CD4-positive, alpha-beta T cell treated with Interleukin-17A for 4 hours (primary cell): ENCODE results near the gene CCDC148.
A peak's percentile ranks its signal among the peaks of the same experiment; 100 is the strongest.
"Not testable (repeated sequence)": the region's sequence is repeated elsewhere in the genome, so short reads cannot be mapped to it uniquely, and the experiment has no call there.

ENCODE experiments used
- DNase-seq: peaks from one replicate; pipeline ENCODE4 v3.0.0-alpha.2; 2020; ENCODE audit warnings: mixed read lengths

CCDC148 gene

DNA sequence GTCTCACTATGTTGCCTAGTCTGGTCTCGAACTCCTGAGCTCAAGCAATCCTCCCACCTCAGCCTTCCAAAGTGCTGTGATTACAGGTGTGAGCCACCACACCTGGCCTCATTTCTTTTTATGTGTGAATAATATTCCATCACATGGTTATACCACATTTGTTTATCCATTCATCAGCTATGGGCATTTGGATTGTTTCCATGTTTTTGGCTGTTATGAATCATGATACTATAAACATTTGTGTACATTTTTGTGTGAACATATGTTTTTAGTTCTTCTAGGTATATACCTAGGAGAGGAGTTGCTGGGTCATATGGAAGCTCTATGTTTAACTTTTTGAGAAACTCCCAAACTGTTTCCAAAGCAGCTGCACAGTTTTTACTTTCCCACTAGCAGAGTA lies 24.6 kb upstream of the CCDC148 start:
- DNase-seq, result no peak

DNA sequence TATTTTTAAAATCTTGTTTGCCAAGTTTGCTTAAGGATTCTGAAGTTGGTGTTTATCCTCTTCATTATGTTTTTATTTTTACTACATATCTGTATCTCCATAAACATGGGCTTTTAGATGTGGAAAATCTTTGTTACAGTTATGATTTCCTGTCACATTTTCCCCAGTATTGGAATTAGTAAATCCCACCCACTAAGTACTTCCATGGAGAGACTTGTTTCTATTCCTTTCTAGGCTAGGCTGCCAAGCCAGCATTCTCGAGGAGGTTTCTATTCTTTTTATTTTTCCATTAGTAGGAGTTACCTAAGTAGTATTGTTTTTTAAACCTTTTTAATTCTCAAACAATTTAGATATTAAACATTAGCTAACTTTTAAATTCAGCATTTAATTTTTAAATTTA lies 22.3 kb upstream of the CCDC148 start:
- DNase-seq, result no peak

DNA sequence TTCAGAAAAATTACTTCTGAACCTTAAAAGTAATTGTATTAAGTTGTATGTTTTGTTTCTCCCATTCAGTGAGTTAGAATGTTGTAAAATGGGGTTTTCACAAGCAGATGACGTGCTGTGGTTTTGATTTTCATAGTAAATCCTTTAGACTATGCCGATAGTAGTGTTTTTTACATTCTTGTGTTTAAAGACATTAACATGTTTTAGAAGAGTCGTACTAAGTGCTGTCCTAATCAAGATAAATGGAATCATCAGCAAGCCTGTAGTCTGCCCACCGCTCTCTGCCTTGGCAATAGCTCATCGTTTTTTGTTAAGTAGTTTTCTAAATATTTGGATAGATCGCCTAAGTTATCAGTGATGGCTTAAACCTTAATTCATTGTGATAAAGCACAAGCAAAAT lies 21.7 kb upstream of the CCDC148 start:
- no peak for DNase-seq

DNA sequence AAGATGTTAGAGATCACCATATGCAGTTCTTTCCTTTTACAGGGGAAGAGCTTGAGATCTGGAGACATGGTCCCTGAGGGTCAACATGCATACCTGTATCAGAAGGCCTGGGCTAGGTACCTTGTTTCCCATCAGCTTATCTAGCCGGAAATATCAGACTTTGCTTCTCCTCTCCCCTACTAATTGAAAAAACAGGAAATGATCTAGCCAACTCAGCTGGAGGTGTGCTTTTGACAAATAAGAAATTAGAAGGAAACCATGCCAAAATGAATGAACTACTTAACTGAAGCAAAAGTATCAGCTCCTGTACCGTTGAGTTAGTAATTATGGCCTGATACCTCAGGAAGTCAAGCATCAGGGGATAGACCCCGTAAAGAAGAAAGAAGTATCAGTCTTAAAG lies 20.6 kb upstream of the CCDC148 start:
- DNase-seq, result peak; percentile 4

DNA sequence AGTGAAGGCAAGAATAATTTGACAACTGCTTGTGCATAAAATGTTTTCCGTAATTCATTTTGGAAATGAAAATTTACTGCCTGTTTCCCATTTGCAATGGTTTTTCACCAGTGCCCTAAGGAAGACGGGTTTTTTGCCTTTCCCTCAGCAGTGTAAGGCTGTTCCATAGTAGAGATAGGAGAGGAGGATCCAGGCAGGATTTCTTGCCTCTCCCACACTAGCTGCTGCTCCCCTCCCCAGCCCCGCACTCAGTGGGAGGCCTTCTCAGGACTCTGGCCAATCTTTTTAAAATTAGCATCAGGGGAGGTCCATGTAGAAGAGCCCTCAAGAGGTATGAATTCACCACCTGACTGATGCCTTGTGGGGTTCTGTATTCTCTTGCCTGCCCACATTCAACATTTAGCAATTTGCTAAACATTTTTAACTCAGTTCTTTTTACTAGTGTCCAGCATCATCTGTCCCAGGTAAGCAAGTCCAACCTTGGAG lies 18.0 kb upstream of the CCDC148 start:
- DNase-seq, result not testable (repeated sequence)

DNA sequence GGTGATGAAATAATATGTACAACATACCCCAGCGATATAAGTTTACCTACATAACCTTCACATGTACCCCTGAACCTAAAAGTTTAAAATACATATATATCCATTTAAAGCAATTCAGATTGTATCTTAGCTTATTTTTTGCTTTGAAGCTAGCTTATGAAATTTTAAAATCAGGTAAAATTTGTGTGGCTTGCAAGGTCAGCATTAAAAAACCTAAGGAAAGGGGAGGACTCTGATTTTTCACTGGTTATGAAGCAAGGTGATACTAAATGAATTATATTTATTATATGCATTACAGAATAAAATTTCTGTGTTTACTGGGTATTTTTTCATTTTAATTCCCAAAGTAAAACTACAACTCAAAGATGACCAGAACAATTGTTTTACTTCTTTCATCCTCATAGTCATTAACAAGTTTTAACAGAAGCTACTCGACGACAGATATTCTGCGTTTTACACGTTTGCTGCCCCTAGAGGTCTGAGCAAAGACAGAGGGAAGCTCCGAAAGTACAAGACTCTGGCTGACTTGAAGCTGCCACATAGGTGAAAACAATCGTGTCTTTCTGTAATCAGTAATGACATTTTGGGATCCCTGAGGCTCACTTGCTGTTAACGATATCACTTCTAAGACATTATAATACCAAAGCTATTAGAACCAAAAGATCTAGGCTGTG lies 17.3 kb upstream of the CCDC148 start:
- no peak for DNase-seq

DNA sequence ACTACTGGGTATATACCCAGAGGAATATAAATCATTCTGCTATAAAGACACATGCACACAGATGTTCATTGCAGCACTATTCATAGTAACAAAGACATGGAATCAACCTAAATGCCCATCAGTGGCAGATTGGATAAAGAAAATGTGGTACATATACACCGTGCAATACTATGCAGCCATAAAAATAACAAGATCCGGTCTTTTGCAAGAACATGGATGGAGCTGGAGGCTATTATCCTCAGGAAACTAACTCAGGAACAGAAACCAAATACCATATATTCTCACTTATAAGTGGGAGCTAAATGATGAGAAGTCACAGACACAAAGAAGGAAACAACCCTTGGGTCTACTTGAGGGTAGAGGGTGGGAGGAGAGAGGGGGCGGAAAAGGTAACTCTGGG lies 16.7 kb upstream of the CCDC148 start:
- DNase-seq, result not testable (repeated sequence)

DNA sequence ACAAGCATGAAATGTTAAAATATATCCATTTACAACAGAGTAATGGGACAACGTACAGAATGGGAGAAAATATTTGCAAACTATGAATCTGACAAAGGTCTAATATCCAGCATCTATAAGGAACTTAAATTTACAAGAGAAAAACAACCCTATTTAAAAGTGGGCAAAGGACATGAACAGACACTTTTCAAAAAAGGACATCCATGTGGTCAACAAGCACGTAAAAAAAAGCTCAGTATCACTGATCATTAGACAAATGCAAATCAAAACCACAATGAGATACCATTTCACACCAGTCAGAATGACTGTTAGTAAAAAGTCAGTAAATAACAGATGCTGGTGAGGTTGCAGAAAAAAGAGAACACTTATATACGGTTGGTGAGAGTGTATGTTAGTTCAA lies 16.3 kb upstream of the CCDC148 start:
- DNase-seq, result not testable (repeated sequence)

DNA sequence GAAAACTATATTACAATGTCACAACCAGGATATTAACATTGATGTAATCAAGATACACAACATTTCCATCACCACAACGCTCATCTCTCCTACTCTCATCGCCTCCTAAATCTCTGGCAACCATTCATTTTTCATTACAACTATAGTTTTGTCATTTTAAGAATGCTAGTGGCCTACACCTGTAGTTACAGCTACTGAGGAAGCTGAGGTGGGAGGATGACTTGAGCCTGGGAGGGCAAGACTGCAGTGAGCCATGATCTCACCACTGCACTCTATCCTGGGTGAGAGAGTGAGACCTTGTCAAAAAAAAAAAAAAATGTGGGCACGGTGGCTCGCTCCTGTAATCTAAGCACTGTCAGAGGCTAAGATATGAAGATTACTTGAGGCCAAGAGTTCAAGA lies 10.7 kb upstream of the CCDC148 start:
- no peak for DNase-seq

DNA sequence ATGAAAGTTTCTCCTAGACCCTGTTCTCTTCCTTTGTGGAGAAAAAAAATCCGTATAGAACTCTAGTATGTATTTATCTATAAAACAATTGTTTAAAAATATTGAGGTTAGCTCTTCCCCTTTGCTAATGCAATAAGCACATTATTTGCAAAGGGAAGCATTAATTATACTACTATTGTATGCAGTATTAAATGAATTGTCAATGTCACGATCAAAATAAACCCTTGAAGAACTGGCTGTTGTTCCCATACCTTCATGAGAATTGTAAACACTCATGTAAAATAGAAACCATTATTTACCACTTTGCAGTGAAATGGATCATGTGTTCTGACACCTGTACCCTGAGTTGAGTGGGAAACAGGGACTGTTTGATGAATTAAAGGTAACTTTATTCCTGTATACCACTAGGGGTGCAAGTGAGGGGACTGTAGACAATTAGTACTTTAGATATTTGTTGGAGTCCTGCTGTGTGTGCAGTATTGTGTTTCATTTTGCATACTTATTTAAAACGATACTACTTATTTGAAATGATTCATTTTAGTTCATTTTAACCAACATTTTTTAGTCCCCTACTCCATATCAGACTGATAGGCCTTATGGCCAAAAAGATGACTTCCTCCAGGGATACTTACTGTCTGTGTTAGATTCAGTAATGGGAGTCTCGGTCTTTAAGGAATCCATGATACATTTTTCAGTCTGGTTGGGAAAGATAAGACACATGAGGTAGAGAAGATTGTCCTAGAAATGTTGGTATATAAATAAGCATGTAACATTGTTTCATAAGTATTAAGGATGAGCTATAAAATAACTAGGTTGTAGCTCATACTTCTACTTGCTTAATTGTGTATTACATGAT lies 8.1 kb upstream of the CCDC148 start:
- DNase-seq, result no peak

DNA sequence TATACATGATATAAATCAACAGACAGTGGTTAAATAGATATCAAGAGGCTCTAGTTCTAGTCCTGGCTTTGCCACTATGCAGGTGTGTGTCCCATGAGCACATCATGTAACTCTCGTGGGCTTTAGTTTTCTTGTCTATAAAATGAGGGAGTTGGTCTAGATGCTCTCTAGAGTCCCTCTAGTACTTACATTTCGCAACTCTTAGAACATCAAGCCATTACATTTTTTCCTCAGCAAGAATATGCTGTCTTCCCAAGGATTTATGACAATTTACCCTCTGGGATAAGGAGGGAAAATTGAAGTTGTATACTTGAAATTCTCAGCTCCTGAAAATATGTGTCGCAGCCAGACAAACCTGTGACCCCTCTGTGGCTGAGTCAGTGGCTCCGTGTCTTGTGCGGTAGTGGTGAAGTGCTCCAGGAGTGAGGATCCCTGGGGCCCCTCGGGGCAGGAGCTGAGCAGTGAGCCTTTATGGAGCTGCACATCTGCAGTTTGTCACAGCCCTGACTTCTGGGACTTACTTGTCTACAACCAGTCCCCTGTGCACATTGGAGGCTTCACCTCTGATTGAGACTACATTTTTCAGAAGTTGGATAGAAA lies 7.0 kb upstream of the CCDC148 start:
- no peak for DNase-seq

DNA sequence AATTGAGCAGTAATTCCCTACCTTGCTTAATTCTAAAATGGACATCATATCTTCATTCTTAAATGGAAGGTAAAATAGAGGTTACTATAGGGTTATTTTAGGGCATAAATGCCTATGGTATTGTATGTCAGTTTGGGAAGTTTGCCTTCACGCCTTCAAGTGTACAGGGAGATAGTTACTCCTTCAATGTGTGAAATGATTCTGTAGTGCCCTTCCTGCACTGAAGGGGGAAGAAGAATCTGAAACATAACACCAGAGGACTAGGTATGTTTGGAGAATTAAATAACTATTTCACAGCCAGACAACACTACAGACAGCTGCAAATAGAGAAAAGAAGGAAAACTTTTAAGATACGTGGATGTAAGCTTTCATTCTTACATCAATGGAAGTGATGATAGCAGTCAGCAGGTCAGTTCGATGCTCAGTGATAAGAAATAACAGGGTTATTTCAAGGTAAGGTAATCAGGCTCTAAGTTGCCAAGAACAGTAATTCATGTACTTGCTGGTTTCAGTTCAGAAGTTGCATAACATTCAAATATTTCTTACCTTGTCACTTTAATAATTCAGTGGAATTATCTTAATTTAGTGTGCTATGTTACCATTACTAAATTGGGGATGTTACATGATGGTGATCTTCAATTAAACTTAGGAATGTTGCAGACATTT lies 4.2 kb upstream of the CCDC148 start:
- DNase-seq, result no peak

DNA sequence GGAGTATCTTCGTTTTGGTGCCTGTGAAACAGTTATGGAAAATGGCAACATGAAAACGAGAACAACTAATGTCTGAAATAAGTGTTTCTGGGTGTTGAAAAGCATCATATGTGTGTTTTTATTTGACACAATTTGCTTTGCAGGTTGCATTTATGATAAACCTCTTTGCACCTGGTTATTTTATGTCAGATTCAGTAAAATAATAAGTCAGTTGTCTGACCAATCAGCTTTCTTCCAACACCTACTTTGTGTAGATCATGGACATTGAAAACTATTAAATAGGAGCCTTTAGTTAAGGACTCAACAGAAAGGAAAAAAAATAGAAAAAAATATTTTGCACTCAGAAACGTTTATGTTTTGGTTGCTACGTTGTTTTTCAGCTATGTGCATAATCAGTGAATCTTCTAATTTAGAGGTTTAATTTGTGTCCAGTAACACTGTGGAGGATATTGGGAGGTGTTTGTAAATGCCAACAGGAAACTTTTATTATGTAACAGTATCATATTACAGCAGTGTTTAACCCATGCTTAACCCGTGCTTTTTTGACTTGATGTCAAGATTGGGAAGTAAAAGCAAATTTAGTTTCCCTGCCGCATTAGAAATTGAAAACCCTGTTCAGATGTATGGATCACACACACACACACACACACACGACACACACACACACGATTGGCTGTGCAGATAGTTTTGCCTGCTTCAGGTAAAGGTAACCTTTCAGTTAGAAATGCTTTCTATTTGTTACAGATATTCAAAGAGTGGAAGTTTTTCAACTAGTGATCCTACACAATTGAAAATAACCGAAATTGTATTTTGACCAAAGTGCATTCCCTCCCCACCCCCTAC lies 2.8 kb upstream of the CCDC148 start:
- DNase-seq, result no peak

DNA sequence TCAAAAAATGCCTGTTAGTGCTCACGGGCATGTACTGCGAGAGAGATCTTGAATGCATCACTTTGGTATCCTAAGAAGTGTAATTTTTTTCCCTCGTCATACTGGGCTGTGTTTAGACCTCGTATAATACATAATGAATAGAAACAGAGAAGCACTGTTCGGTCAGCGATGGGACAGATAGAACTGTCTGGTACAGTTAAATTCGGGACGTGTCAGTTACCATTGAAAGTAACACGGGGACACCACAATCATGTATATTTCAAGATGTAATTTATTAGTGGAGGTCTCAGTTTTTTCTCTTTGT lies 2.0 kb upstream of the CCDC148 start:
- no peak for DNase-seq

DNA sequence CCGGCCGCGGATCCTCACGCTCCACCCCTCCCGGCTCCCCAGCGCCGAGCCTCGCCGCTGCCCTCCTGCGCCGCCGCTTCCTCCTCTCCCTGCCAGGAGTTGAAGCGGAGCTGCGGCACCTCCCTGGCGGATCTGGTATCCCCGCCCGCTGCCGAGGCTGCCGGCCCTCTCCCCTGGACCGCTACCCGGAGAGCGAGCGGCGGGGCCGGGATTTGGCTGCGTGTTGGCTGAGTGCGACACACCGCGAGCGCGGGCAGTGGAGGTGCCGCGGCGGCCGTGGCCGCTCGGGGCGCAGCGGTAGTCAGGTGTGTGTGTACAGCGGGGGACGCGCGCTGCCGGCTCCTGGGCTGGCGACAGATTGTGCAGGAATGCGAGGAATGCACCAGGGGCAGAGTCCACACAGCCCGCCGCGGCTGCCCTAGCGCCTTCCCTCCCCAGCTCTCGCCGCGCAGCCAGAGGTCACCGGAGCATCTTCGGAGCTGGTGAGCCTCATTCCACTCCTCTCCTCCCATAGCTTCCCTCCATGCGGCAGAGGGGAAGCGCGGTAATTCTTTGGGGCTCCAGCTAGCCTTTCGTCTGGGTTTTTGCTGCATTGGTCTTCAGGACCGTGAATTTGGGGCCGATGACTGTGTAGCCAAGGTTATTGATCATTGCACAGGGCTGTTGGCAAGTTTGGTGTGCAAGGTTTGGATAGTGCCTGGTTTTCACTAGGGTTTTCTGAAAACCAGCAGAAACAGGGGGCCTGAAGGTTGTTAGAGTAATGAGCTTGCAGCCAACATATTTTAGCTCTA lies 1.5 kb upstream of the CCDC148 start:
- DNase-seq, result peak; percentile 69

DNA sequence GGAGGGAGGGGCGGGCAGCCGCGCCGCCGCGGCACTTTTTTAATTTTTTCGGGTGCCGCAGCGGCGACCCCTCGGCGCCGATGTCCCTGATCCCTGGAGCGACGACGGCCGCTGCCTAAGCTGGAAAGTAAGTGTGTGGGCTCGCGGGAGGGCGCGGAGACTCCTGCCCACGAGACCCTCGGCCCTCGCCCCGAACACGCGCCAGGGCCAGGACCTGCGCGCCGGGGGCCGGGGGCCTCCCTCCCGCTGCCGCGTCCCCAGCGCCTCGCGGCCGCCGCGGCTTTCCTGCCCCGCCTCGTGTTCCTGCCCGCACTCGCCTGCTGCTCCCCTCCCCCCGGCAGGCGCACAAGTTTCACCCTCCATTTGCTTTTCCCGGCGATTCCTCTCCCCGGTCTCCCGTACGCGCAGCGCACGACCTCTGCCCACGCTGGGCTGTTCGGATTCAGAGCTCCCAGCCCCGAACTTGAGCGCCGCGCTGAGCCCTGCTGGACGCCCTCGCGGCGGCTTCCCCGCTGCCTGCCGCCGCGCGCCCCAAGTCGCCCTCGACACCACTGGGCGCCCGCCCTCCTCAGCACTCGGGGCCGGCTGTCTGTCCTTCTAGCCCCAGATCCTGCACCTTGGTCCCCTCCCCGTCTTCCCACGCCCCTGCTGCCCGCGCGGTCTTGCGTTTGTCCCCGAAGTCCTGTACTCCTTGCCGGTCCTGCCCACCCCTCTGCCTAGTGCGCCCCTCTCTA lies 706 bp upstream of the CCDC148 start:
- peak; percentile 52 for DNase-seq

DNA sequence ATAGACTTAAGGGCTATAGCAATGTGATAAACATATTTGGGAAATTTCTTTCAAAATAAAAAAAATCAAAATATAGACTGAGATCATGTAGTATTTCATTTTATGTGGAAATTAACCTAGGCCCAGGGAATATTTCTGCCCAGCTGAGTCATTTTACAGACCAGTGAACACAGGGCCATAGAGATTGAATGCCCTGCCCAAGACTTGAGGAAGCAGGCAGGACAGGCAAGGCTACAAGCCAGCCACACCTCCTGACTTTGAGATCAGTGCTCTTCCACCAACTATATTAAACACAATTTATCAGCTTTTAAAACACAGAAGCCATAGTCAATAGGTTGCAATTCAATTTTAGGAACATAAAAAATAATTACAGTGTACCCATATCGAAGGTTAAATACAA lies 12.9 kb downstream of the CCDC148 start:
- no peak for DNase-seq

DNA sequence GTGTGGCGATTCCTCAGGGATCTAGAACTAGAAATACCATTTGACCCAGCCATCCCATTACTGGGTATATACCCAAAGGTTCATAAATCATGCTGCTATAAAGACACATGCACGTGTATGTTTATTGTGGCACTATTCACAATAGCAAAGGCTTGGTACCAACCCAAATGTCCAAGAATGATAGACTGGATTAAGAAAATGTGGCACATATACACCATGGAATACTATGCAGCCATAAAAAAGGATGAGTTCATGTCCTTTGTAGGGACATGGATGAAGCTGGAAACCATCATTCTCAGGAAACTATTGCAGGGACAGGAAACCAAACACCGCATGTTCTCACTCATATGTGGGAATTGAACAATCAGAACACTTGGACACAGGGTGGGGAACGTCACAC lies 17.5 kb downstream of the CCDC148 start:
- DNase-seq, result not testable (repeated sequence)

DNA sequence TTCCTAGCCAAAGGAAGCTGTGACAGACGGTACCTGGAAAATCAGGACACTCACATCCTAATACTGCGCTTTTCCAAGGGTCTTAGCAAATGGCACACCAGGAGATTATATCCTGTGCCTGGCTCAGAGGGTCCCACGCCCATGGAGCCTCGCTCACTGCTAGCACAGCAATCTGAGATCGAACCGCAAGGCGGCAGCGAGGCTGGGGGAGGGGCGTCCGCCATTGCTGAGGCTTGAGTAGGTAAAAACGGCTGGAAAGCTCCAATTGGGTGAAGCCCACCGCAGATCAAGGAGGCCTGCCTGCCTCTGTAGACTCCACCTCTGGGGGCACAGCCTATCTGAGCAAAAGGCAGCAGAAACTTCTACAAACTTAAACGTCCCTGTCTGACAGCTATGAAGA lies 22.8 kb downstream of the CCDC148 start:
- not testable (repeated sequence) for DNase-seq

DNA sequence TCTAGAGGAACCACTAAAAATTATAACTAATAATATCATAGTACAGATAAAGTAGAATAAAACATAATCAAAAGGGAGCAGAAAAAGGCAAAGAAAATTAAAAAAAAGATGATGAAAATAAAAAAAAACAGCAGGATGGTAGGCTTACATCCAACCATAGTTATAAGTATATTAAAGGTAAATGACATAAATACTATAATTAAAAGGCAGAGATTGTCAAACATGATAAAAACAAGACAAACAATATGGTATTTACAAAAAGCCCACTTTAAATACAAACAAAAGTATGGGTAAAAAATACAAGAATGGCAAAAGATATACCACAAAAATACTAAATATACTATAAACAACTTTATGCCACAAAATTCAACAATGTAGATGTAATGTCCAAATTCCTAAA lies 24.4 kb downstream of the CCDC148 start:
- no peak for DNase-seq

DNA sequence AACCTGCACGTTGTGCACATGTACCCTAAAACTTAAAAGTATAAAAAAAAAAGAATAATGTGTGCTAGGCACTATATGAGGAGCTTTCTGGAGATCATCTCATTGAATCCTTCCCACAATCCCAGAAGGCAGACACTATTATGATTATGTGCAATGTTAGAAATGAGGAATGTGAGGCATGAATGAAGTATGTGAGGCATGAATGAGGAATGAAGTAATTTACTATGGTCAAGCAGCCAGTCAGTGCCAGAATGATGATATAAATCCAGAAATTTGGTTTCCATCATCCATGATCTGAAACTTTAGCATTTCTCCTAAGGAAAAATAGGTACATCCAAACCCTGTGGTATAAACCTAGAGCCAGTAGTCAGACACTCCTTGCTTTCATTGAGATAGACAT lies 42.0 kb downstream of the CCDC148 start:
- no peak for DNase-seq
